Pons (tissue), 1 donor: ENCODE results near the gene POLR1E.

Experiments used
- DNase-seq: peaks from one replicate; pipeline ENCODE4 v3.0.0-alpha.2; 2016; ENCODE audit warnings: low spot score

The POLR1E gene

GRCh38 chr9:37485389-37486255 lies at the start of gene POLR1E:
TSS of gene POLR1E (plus strand) at chr9:37485948. CDS start at chr9:37486048, 100 bp downstream.
- peak; percentile 88 for DNase-seq

- DNase-seq = no peak
Measured at GRCh38 chr9:37436540-37436939, 49.2 kb upstream of the POLR1E start.

- no peak for DNase-seq
Measured at GRCh38 chr9:37437010-37437409, 48.7 kb upstream of the POLR1E start.

GRCh38 chr9:37437621-37438020 lies 48.1 kb upstream of the POLR1E start:
- DNase-seq = no peak

GRCh38 chr9:37438359-37438758 lies 47.4 kb upstream of the POLR1E start:
- no peak for DNase-seq

GRCh38 chr9:37441776-37442370 lies 43.9 kb upstream of the POLR1E start:
- no peak for DNase-seq

GRCh38 chr9:37442556-37442955 lies 43.2 kb upstream of the POLR1E start:
- no peak for DNase-seq

- no peak for DNase-seq
Measured at GRCh38 chr9:37443566-37443965, 42.2 kb upstream of the POLR1E start.

GRCh38 chr9:37444890-37445289 lies 40.9 kb upstream of the POLR1E start:
- DNase-seq = no peak

- no peak for DNase-seq
Measured at GRCh38 chr9:37445832-37446231, 39.9 kb upstream of the POLR1E start.

GRCh38 chr9:37446401-37446800 lies 39.3 kb upstream of the POLR1E start:
- DNase-seq = no peak

- no peak for DNase-seq
Measured at GRCh38 chr9:37447111-37447510, 38.6 kb upstream of the POLR1E start.

- DNase-seq = peak; percentile 94
Measured at GRCh38 chr9:37449862-37450632, 35.7 kb upstream of the POLR1E start.

- DNase-seq = no peak
Measured at GRCh38 chr9:37451628-37452027, 34.1 kb upstream of the POLR1E start.

- DNase-seq = no peak
Measured at GRCh38 chr9:37452611-37453010, 33.1 kb upstream of the POLR1E start.

- no peak for DNase-seq
Measured at GRCh38 chr9:37453827-37454226, 31.9 kb upstream of the POLR1E start.

- no peak for DNase-seq
Measured at GRCh38 chr9:37454238-37454637, 31.5 kb upstream of the POLR1E start.

GRCh38 chr9:37455884-37456647 lies 29.7 kb upstream of the POLR1E start:
- DNase-seq = no peak

- DNase-seq = no peak
Measured at GRCh38 chr9:37456817-37457216, 28.9 kb upstream of the POLR1E start.

GRCh38 chr9:37464006-37464405 lies 21.7 kb upstream of the POLR1E start:
- no peak for DNase-seq

- DNase-seq = peak; percentile 49
Measured at GRCh38 chr9:37464426-37465248, 21.1 kb upstream of the POLR1E start.
